Posterior vena cava (tissue), 2 donors: ENCODE measurements around the gene KXD1. TPM values are rescaled to one million over a fixed set of nuclear protein-coding genes. Genes with fewer than 3 reads are reported as not detected.

ENCODE experiments used
- total RNA-seq, 2 donors: library from RNA; stranded (reverse); fragmentation: NEBNext Ultra II Directional; extraction: Animal tissue kit (Norgen Biotek cat#: 25700); gene quantifications; one replicate each; pipeline ENCODE4 v1.2.1, GENCODE V29; 2021
- donor health status: DM: yes; HTN: yes; CAD: no.
- donor health status: DM: yes; HTN: yes; CAD: no.

The KXD1 gene
- total RNA-seq, 2 donors from 2014 or later = 63.9 to 75.2 TPM

Other genes with a start within 250 kb of the KXD1 start
- gene LSM4, start 234.8 kb upstream of the KXD1 start, total RNA-seq = 10 to 100 TPM; 44.4 to 46.9 TPM
- 10 to 100 TPM; 42.8 to 48.6 TPM for gene PGPEP1, start 217.3 kb upstream of the KXD1 start, total RNA-seq
- gene GDF15, start 171.7 kb upstream of the KXD1 start, total RNA-seq = 1 to 10 TPM; 3.1 to 4.5 TPM
- gene LRRC25, start 160.2 kb upstream of the KXD1 start, total RNA-seq = 10 to 100 TPM in 1 of 2 donors, 1 to 10 TPM in 1; 6.8 to 16.8 TPM
- gene SSBP4, start 138.5 kb upstream of the KXD1 start, total RNA-seq = 10 to 100 TPM; 54.4 to 56.9 TPM
- 10 to 100 TPM; 27.5 to 28.1 TPM for gene ISYNA1, start 119.7 kb upstream of the KXD1 start, total RNA-seq
- gene ELL, start 35.8 kb upstream of the KXD1 start, total RNA-seq = 10 to 100 TPM; 19.5 to 20.7 TPM
- gene FKBP8, start 14.3 kb upstream of the KXD1 start, total RNA-seq = 100 to 1,000 TPM; 189 to 224 TPM
- gene UBA52, start 14.0 kb downstream of the KXD1 start, total RNA-seq = 100 to 1,000 TPM; 725 to 767 TPM
- 10 to 100 TPM; 38.0 to 48.1 TPM for gene REX1BD, start 30.9 kb downstream of the KXD1 start, total RNA-seq
- gene CRLF1, start 48.9 kb downstream of the KXD1 start, total RNA-seq = 100 to 1,000 TPM; 154 to 436 TPM
- gene TMEM59L, start 55.0 kb downstream of the KXD1 start, total RNA-seq = 10 to 100 TPM in 1 of 2 donors, 1 to 10 TPM in 1; 2.8 to 14.5 TPM
- gene KLHL26, start 79.2 kb downstream of the KXD1 start, total RNA-seq = 10 to 100 TPM; 14.5 to 17.6 TPM
- 10 to 100 TPM in 1 of 2 donors, 1 to 10 TPM in 1; 9.3 to 15.7 TPM for gene CRTC1, start 125.8 kb downstream of the KXD1 start, total RNA-seq
- gene COMP, start 233.4 kb downstream of the KXD1 start, total RNA-seq = 100 to 1,000 TPM in 1 of 2 donors, 10 to 100 TPM in 1; 72.2 to 403 TPM